HL-60 (cell line): ENCODE results near the gene SH3RF1.

Experiments
- DNase-seq, 2 experiments: peaks; one replicate each; pipeline ENCODE4 v3.0.0-alpha.2; 2010 to 2020; ENCODE audit warnings: low read depth in 1 of 2, low spot score in 1 of 2
- H3K27ac ChIP-seq: fragments of 250-450 bp; sonication (Bioruptor Pico); replicated peaks from 2 replicates; pipeline ENCODE4 v1.5.1; 2020; ENCODE audit warnings: mild to moderate bottlenecking, moderate library complexity
- H3K27me3 ChIP-seq: fragments of 250-450 bp; sonication (Bioruptor Pico); 2 replicates; pipeline ENCODE4 v1.5.1; 2021; ENCODE audit warnings: mild to moderate bottlenecking, moderate library complexity; ENCODE audit not compliant: insufficient read depth, poor library complexity, severe bottlenecking
- H3K4me3 ChIP-seq: replicated peaks from 2 replicates; pipeline ENCODE4 v1.5.1; 2011; ENCODE audit warnings: mild to moderate bottlenecking, control low read depth, low read length; ENCODE audit not compliant: insufficient read depth
- CTCF ChIP-seq: IDR thresholded peaks from one replicate; pipeline ENCODE4 v1.5.1; 2011; ENCODE audit warnings: low read length, control low read depth, inconsistent platforms; ENCODE audit not compliant: insufficient read depth
- GABPA ChIP-seq: IDR thresholded peaks from 2 replicates; pipeline ENCODE4 v1.6.1; 2012; ENCODE audit warnings: low read depth
- POLR2AphosphoS5 ChIP-seq: IDR thresholded peaks from 2 replicates; pipeline ENCODE4 v1.6.1; 2012; ENCODE audit warnings: low read depth
- REST ChIP-seq: IDR thresholded peaks from 2 replicates; pipeline ENCODE4 v1.6.1; 2012; ENCODE audit warnings: low read depth; ENCODE audit not compliant: insufficient replicate concordance
- SPI1 ChIP-seq: IDR thresholded peaks from 2 replicates; pipeline ENCODE4 v1.6.1; 2012; ENCODE audit warnings: low read depth, mild to moderate bottlenecking, borderline replicate concordance

SH3RF1 gene

GRCh38 chr4:169313732-169314131 lies 43.0 kb upstream of the SH3RF1 start:
- Histone ChIP-seq H3K4me3 (no peak overlapping the region), H3K27ac (no peak overlapping the region), H3K27me3 (no peaks in the 10 kb centered on the region)
- no peak for DNase-seq
- TF ChIP-seq SPI1 = no peak
- TF ChIP-seq CTCF = no peak
- no peak for TF ChIP-seq REST
- no peak for TF ChIP-seq POLR2AphosphoS5
- TF ChIP-seq GABPA = no peak

- Histone ChIP-seq H3K27me3 (no peaks in the 10 kb centered on the region), H3K4me3 (no peak overlapping the region), H3K27ac (no peak overlapping the region)
- TF ChIP-seq REST (no peak), GABPA (no peak), SPI1 (no peak), CTCF (no peak), POLR2AphosphoS5 (no peak)
- DNase-seq = no peak
Measured at GRCh38 chr4:169312690-169313422, 42.1 kb upstream of the SH3RF1 start.

GRCh38 chr4:169311643-169312365 lies 41.0 kb upstream of the SH3RF1 start:
- H3K27me3 ChIP-seq = no peaks in the 10 kb centered on the region
- peak; percentile 31 to 36 for DNase-seq
- TF ChIP-seq GABPA = no peak
- no peak for TF ChIP-seq SPI1
- TF ChIP-seq POLR2AphosphoS5 = no peak
- peak; percentile 15 for TF ChIP-seq CTCF
- H3K4me3 ChIP-seq = no peak overlapping the region
- H3K27ac ChIP-seq = no peak overlapping the region
